Progenitor cell of endocrine pancreas (in vitro differentiated cells): ENCODE results near the gene DGKK. TPM values are rescaled to one million over a fixed set of nuclear protein-coding genes. Genes with fewer than 3 reads are reported as not detected.
"Not testable (repeated sequence)": the region's sequence is repeated elsewhere in the genome, so short reads cannot be mapped to it uniquely, and the experiment has no call there.

Experiments
- DNase-seq: peaks from one replicate; pipeline ENCODE4 v3.0.0; 2021; ENCODE audit warnings: low spot score; ENCODE audit not compliant: unreplicated experiment
- H3K27ac Mint-ChIP-seq: 2 replicates; pipeline ENCODE4 v1.8.0; 2021; ENCODE audit warnings: mild to moderate bottlenecking, moderate library complexity, mixed read lengths
- H3K27me3 Mint-ChIP-seq: 2 replicates; pipeline ENCODE4 v1.8.0; 2021; ENCODE audit warnings: mixed read lengths
- H3K36me3 Mint-ChIP-seq: 2 replicates; pipeline ENCODE4 v1.8.0; 2022; ENCODE audit warnings: mixed read lengths; ENCODE audit not compliant: insufficient read depth
- H3K4me1 Mint-ChIP-seq: 2 replicates; pipeline ENCODE4 v1.8.0; 2021; ENCODE audit warnings: low read depth, mixed read lengths
- H3K4me3 Mint-ChIP-seq: 2 replicates; pipeline ENCODE4 v1.8.0; 2021; ENCODE audit warnings: low read depth, mild to moderate bottlenecking, moderate library complexity, mixed read lengths
- H3K9me3 Mint-ChIP-seq: 2 replicates; pipeline ENCODE4 v1.8.0; 2021; ENCODE audit warnings: low read depth, mixed read lengths
- total RNA-seq: library from RNA; stranded (reverse); gene quantifications from 2 replicates; pipeline ENCODE4 v1.2.1, GENCODE V29; 2021
- TF ChIP-seq, protein P1 (sequence below): fragments of 200-600 bp; sonication (generic); IDR thresholded peaks from one replicate; pipeline ENCODE4 v1.5.0; 2021; ENCODE audit warnings: antibody characterized with exemption, mild to moderate bottlenecking; ENCODE audit not compliant: unreplicated experiment

Gene DGKK
- total RNA-seq, 1 donor from 2014 or later = 1.1 TPM

DNA sequence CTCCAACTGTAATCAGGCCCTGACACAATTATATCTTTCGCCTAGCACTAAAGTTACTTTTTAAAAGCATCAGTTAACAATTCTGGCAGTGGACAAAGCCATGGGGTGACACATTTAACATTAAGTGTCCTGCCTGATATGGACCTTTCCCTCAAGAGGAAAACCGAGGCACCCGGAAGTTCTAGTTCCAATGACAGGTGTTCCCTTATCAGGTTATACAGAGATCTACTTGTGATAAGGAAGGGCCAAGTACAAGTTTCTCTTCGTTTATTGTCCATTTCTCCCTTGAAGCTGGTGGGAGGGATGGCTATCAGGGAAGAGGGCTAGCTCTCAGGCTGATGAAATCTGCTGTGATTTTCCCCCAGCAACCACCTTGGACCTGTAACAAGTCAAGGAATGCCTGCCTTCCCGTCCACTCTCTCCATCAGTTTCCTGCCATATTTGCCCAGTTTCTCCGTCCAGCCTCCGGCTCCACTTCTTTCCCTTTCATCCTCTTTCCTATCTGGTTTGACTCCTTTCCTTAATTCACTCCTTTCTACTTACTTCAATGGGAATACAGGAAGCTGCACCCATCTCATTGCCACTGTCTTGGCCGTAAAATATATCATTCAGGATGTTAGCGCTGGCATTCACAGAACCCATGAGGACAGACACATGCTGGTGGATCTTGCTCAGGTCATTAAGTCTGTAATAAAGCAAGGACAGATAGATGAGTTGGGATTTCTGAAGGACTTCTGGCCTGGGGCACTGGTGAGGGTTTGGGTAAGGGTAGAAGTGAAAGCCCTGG, 95.0 kb downstream of the DGKK start:
- no peaks in the 10 kb centered on the region for H3K27me3 Mint-ChIP-seq
- peaks cover 18% of the 10 kb centered on the region for H3K9me3 Mint-ChIP-seq
- H3K4me3 Mint-ChIP-seq = no peak overlapping the region
- DNase-seq = no peak
- TF ChIP-seq, protein P1, sequence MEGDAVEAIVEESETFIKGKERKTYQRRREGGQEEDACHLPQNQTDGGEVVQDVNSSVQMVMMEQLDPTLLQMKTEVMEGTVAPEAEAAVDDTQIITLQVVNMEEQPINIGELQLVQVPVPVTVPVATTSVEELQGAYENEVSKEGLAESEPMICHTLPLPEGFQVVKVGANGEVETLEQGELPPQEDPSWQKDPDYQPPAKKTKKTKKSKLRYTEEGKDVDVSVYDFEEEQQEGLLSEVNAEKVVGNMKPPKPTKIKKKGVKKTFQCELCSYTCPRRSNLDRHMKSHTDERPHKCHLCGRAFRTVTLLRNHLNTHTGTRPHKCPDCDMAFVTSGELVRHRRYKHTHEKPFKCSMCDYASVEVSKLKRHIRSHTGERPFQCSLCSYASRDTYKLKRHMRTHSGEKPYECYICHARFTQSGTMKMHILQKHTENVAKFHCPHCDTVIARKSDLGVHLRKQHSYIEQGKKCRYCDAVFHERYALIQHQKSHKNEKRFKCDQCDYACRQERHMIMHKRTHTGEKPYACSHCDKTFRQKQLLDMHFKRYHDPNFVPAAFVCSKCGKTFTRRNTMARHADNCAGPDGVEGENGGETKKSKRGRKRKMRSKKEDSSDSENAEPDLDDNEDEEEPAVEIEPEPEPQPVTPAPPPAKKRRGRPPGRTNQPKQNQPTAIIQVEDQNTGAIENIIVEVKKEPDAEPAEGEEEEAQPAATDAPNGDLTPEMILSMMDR = no peak
- H3K4me1 Mint-ChIP-seq = no peaks in the 10 kb centered on the region
- no peak overlapping the region for H3K27ac Mint-ChIP-seq
- no peaks in the 10 kb centered on the region for H3K36me3 Mint-ChIP-seq

DNA sequence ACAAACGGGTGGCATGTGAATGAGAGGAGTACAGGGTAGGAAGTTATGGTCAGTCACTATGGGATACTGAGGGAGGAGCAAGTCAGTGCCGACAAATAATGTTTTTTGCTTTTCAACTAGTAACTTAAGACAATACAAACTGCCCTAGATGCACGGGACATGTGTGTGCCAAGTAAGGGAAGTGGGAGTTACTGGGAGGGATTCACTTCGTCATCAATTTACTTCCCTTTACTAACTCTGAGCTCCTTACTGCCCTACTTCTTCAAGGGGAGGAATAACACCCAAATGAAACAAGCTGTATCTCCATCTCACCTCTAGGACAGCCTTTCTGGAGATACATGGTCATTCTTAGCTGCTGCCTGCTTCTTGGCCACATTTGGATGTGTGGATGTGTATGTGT, 97.7 kb downstream of the DGKK start:
- no peaks in the 10 kb centered on the region for H3K4me1 Mint-ChIP-seq
- no peak overlapping the region for H3K4me3 Mint-ChIP-seq
- no peaks in the 10 kb centered on the region for H3K27me3 Mint-ChIP-seq
- no peaks in the 10 kb centered on the region for H3K36me3 Mint-ChIP-seq
- TF ChIP-seq, protein P1 = no peak
- DNase-seq = no peak
- H3K9me3 Mint-ChIP-seq = peaks cover 11% of the 10 kb centered on the region
- H3K27ac Mint-ChIP-seq = no peak overlapping the region

DNA sequence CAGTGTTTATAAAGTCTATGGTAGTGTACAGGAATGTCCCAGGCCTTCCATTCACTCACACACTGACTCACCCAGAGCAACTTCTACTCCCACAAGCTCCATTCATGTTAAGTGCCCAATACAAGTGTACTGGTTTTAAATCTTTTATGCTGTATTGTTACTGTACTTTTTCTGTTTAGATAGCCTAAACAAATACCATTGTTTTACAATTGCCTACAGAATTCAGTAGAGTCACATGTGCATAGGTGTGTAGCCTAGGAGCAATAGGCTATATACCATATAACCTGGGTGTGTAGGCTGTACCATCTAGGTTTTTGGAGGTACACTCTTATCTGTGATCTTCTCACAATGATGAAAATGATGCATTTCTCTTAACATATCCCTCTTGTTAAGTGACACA, 126.7 kb downstream of the DGKK start:
- H3K4me1 Mint-ChIP-seq = no peaks in the 10 kb centered on the region
- no peak overlapping the region for H3K4me3 Mint-ChIP-seq
- no peaks in the 10 kb centered on the region for H3K36me3 Mint-ChIP-seq
- no peak overlapping the region for H3K27ac Mint-ChIP-seq
- TF ChIP-seq, protein P1 = no peak
- peaks cover 14% of the 10 kb centered on the region for H3K9me3 Mint-ChIP-seq
- H3K27me3 Mint-ChIP-seq = no peaks in the 10 kb centered on the region
- DNase-seq = no peak

DNA sequence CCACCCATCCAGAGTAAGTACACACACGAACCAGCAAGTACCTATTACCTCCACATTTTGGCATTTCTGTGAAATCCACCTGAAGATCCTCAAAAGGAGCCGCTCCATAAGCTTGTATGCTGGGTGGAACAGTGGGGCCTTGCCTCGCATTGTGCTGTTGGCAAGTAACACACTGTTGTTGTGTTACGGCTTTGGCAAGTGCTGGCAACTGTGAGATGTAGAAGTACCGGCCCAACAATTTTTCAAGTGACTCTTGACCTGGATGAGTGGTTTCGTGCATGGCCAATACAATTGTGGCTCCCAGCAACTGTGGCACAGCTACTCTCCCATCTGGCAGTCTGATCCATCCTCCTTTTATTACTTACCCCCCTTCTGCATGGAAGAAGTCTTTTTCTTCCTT, 137.3 kb downstream of the DGKK start:
- Mint-ChIP-seq H3K27me3 (no peaks in the 10 kb centered on the region), H3K27ac (no peak overlapping the region), H3K36me3 (peaks cover 3% of the 10 kb centered on the region), H3K4me3 (no peak overlapping the region), H3K4me1 (no peaks in the 10 kb centered on the region), H3K9me3 (peaks cover 18% of the 10 kb centered on the region)
- no peak for DNase-seq
- TF ChIP-seq, protein P1 = no peak

DNA sequence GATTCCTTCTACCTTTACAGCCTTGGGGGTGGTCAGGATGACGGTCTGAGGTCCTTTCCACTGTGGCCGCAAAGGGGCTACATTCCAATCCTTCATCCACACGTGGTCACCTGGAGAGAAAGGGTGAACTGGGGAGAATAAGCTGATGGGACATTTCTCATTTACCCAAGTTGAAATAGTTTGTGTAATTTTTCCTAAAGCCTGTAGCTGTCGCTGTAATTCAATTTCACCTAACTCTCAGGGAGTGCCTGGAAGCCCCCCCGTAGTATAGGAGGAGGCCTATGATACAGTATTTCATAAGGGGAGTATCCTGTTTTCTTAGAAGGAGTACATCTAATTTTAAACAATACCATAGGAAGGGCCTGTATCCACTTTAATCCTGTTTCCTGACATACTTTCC, 138.0 kb downstream of the DGKK start:
- TF ChIP-seq, protein P1 = peak; percentile 12

More for the DNA sequence above, 138.0 kb downstream of the DGKK start:
- not testable (repeated sequence) for H3K36me3 Mint-ChIP-seq, H3K27me3 Mint-ChIP-seq, H3K4me3 Mint-ChIP-seq, H3K4me1 Mint-ChIP-seq, H3K27ac Mint-ChIP-seq, DNase-seq
- H3K9me3 Mint-ChIP-seq = peaks cover 22% of the 10 kb centered on the region
